Neural progenitor cell (in vitro differentiated cells): ENCODE measurements around the gene KMT2E.

Source experiments
- EZH2 ChIP-seq: fragments of 200-600 bp; sonication (generic); IDR thresholded peaks from 2 replicates; pipeline ENCODE4 v1.6.1; 2017; ENCODE audit warnings: antibody characterized with exemption, mild to moderate bottlenecking, moderate library complexity
- EZH2phosphoT487 ChIP-seq: fragments of 200-600 bp; sonication (generic); IDR thresholded peaks from 2 replicates; pipeline ENCODE4 v1.6.1; 2017; ENCODE audit warnings: antibody characterized with exemption
- TF ChIP-seq, protein P1 (sequence below): fragments of 200-600 bp; sonication (generic); IDR thresholded peaks from 2 replicates; pipeline ENCODE4 v1.5.1; 2017; ENCODE audit warnings: antibody characterized with exemption, mild to moderate bottlenecking

- TF ChIP-seq, protein P1, sequence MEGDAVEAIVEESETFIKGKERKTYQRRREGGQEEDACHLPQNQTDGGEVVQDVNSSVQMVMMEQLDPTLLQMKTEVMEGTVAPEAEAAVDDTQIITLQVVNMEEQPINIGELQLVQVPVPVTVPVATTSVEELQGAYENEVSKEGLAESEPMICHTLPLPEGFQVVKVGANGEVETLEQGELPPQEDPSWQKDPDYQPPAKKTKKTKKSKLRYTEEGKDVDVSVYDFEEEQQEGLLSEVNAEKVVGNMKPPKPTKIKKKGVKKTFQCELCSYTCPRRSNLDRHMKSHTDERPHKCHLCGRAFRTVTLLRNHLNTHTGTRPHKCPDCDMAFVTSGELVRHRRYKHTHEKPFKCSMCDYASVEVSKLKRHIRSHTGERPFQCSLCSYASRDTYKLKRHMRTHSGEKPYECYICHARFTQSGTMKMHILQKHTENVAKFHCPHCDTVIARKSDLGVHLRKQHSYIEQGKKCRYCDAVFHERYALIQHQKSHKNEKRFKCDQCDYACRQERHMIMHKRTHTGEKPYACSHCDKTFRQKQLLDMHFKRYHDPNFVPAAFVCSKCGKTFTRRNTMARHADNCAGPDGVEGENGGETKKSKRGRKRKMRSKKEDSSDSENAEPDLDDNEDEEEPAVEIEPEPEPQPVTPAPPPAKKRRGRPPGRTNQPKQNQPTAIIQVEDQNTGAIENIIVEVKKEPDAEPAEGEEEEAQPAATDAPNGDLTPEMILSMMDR, result no peak
- TF ChIP-seq EZH2, result no peak
- TF ChIP-seq EZH2phosphoT487, result no peak
Observed at GRCh38 chr7:105055084-105055483, 41.1 kb downstream of the KMT2E start.
